Measurements from ENCODE around the gene MRPL44.

DNA sequence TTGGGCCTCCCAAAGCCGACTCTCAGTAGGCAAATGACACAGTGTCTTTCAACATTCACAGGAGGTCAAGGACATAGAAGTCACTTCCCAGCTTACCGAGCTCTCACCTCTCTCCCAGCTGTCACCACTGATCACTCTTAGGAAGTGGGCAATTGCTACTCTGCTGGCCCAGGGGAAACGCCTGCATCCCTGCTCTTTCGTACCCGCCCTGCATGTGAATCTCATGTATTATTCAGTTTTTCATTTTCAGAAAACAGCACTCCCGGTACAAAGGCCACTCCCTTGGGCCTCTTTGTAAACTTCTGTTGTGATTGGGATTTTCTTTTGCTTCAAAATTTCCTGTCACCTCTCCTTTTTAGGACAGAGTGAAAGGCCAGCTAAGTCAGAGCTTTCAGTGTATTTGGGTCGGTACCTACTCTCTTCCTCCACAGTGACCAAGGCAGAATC, 15.4 kb downstream of the MRPL44 start:
- TF ChIP-seq, protein P1, sequence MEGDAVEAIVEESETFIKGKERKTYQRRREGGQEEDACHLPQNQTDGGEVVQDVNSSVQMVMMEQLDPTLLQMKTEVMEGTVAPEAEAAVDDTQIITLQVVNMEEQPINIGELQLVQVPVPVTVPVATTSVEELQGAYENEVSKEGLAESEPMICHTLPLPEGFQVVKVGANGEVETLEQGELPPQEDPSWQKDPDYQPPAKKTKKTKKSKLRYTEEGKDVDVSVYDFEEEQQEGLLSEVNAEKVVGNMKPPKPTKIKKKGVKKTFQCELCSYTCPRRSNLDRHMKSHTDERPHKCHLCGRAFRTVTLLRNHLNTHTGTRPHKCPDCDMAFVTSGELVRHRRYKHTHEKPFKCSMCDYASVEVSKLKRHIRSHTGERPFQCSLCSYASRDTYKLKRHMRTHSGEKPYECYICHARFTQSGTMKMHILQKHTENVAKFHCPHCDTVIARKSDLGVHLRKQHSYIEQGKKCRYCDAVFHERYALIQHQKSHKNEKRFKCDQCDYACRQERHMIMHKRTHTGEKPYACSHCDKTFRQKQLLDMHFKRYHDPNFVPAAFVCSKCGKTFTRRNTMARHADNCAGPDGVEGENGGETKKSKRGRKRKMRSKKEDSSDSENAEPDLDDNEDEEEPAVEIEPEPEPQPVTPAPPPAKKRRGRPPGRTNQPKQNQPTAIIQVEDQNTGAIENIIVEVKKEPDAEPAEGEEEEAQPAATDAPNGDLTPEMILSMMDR (IDR thresholded peaks at IDR 0.05; ENCODE audit: low read length) = no peak
- no peak for TF ChIP-seq EZH2 (IDR thresholded peaks at IDR 0.05; ENCODE audit: borderline replicate concordance, low read length)

Measured in OCI-LY1 (cell line).